NCI-H2196 treated with DMSO at 0.1 percent for 48 hours (cell line): Measurements from ENCODE around the gene EIF1AD.

ENCODE experiments used
- DNase-seq: peaks from one replicate; lab custom pipeline; 2025; ENCODE audit not compliant: unreplicated experiment; lab: John Stamatoyannopoulos, UW

EIF1AD gene

GRCh38 chr11:66006134-66006890 is 4.4 kb upstream of the EIF1AD start:
- DNase-seq, result no peak

DNA sequence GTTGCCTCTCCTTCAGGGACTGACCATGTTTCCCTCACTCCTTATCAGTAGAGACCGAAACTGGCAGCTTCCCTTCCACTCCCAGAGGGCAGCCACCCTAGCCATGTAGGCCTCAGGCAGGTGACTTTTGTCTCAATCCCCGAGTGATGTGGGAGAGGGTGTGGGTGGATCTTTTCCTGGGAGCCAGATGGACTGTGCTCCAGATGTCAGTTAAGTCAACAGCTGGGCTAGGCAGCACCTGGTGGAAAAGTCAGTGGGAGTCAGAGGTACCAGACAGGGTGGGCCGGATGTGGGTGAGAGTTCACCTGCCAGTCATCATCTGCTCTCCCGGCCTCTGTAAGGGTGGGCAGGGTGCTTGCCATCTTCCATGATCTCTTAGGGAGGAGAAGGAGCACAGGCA is 2.2 kb upstream of the EIF1AD start:
- DNase-seq, result no peak

DNA sequence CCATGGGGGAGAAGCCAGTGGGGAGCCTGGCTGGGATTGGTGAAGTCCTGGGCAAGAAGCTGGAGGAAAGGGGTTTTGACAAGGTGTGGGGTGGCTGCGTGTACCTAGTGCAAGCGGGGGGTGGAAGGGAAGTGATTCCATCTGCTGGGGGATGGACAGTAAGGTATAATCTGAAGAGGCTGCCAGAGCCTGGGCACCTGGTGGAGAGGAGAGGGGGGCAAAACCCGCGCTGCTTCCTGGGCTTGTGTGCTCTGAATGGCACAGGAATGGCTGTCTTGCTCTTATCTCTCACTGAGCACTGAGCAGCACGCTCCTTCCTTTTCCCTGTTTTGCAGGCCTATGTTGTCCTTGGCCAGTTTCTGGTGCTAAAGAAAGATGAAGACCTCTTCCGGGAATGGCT is 1.3 kb upstream of the EIF1AD start:
- no peak for DNase-seq

GRCh38 chr11:66002648-66003225 is 780 bp upstream of the EIF1AD start:
- peak; percentile 56 for DNase-seq

DNA sequence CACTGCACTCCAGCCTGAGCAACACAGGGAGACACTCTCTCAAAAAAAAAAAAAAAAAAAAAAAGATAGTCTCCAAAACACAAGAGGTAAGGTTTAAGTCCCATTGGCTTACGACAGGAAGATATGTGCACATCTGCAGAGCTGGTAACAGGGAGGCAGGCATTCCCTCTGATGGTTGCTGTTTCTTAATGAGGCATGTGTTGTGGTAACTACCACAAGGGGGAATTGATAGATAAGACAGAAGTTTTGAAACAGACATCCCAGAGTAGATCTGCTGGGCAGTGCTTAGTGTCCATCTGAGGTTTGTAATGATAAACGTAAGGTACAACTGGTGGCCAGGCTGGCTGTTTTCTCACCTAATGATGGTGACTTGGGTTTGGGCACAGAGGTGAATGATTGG is 4.7 kb downstream of the EIF1AD start:
- no peak for DNase-seq

DNA sequence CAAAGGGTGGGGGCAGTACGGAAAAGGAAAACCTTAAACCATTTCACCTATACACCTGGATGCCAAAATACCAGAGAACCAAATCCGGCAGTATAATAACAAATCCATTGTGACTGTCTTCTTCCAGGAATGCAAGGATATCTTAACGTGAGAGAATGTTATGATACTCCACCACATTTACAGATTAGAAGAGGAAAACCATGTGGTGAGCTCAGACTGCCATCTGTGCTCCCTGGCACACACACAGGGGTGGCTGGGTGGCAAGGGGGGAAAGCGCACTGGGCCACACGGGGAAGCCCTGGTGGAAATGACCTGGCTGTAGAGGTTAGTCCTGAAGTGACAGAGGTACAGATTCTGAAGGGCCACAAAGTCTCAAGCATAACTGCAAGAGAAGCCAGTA is 9.9 kb downstream of the EIF1AD start:
- no peak for DNase-seq

- DNase-seq, result peak; percentile 89
Measured at GRCh38 chr11:65988791-65989592, 13.0 kb downstream of the EIF1AD start.

GRCh38 chr11:65987336-65987735 is 14.6 kb downstream of the EIF1AD start:
- no peak for DNase-seq

- no peak for DNase-seq
Measured at GRCh38 chr11:65983589-65983987, 18.4 kb downstream of the EIF1AD start.

GRCh38 chr11:65982824-65983588 is 19.0 kb downstream of the EIF1AD start:
- DNase-seq, result no peak

- DNase-seq, result no peak
Measured at GRCh38 chr11:65981972-65982823, 19.8 kb downstream of the EIF1AD start.

GRCh38 chr11:65981101-65981740 is 20.7 kb downstream of the EIF1AD start:
- DNase-seq, result no peak

DNA sequence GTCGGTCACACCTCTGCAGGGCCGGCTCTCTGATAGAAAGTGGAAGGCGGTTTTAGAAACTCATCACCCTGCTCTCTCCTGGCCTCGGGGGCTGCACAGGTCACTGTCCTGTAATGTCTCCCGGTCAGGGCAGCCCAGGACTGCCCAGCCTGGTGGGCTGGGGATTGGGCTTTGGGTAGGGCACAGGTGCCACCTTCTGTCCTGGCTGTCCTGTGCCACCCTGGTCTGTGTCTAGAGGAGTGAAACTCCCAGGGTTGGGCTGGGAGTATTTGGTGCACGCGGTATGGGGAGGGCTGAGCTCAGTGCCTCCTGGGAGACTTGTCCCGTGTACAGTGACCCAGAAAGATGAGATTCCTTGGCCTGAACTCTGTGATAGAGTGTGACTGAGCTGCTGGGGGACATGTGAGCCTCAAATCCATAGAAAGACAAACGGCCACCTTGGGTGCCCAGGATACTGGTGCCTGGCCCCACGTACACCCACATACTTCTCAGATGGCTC is 22.6 kb downstream of the EIF1AD start:
- no peak for DNase-seq

- DNase-seq, result no peak
Measured at GRCh38 chr11:65978391-65979238, 23.3 kb downstream of the EIF1AD start.

GRCh38 chr11:65977621-65978390 is 24.2 kb downstream of the EIF1AD start:
- no peak for DNase-seq

- no peak for DNase-seq
Measured at GRCh38 chr11:65976216-65977176, 25.5 kb downstream of the EIF1AD start.

GRCh38 chr11:65975771-65976170 is 26.2 kb downstream of the EIF1AD start:
- no peak for DNase-seq
